Limb (tissue), 2 donors: ENCODE measurements around the gene GLYATL2.

ENCODE experiments used
- DNase-seq, 2 donors: peaks; one replicate each; pipeline ENCODE4 v3.0.0-alpha.2; 2016; ENCODE audit errors: extremely low spot score in 2 of 2

Gene GLYATL2

DNA sequence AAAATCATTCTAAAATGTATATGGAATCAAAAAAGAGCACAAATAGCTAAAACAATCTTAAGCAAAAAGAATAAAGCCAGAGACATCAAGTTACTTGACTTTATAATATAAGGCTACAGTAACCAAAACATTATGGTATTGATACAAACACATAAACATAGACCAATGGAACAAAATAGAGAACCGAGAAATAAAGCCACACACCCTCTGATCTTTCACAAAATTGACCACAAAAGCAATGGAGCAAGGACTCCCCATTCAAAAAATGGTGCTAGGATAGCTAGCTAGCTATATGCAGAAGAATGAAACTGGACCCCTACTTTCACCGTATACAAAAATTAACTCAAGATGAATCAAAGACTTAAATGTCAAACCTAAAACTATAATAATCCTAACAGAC is 43.2 kb downstream of the GLYATL2 start:
- DNase-seq = no peak

DNA sequence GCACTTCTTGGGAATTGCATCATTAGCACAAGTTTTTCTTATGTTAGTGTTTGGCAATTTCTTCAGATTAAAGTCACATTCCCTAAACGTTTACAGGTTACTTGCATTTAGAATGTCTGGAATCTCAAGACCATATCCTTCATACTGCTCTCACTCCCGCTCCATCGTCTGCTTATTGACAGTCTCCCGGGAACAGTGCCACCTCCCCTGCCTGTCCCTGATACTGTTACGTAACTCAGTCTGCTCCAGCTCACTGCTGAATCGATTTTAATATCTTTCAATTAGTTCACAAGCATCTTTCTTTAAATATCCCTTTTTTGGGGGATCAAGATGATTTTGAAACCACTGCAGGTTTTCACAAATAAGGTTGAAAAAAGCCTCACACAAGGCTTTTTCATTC is 48.2 kb downstream of the GLYATL2 start:
- no peak for DNase-seq

DNA sequence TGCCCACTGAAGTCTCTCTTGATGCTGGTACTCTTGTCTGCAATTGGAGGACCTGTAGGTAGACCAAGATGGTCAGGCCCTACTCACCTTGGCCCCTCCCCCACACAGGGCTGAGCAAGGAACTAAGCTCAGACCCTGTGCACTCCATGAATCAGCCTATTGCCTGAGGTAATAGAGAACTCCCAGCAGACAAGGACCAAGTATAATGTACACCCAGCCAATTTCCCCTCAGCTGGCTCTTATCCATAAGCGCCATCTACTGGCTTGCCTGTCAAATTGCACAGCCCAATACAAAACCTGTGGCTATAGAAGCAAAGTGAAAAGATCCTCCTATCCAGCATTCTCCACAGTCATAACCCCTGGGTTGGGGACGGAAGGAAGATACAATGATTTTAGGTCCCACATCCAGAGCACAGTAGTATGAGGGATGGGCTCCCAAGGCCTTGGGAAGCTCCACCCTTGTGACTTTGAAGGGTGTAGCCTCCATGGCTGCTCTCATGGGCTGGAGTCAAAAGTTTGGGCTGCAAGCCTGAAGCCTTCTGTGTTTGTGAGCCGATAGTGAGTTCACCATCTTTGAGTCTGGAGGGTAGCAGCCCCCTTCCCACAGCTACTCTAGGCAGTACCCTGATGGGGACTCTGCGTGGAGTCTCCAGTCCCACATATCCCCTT is 56.0 kb downstream of the GLYATL2 start:
- DNase-seq = peak in 1 of 2 donors; percentile 5

GRCh38 chr11:58787903-58788302 is 56.6 kb downstream of the GLYATL2 start:
- DNase-seq = no peak

DNA sequence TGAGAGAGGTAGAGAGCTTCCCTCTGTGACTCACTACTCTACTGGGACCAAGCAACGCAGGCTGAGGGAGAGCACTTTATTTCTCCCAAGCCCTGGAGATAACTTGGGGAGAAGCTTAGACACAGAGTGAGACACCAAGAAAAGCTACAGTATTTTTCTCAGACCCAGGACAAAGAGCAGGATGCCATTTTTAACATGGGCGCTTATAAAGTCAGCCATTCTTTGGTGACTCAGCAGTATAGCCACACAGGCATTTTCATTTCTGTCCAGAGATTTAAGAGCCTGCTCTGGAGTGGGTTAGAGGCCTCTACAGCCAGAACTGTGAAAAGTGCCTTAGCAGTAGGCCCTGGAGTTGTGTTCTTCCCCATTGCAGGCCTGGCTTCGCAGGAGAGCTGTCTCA is 57.8 kb downstream of the GLYATL2 start:
- no peak for DNase-seq

- DNase-seq = no peak
Observed at GRCh38 chr11:58784995-58785394, 59.5 kb downstream of the GLYATL2 start.
